ENCODE data around the gene VWA1. TPM values are rescaled to one million over a fixed set of nuclear protein-coding genes. Genes with fewer than 3 reads are reported as not detected.
A peak's percentile ranks its signal among the peaks of the same experiment; 100 is the strongest.
"Not testable (repeated sequence)": the region's sequence is repeated elsewhere in the genome, so short reads cannot be mapped to it uniquely, and the experiment has no call there.

Gene VWA1
- total RNA-seq, 1 donor from 2014 or later: 4.7 TPM

GRCh38 chr1:1421147-1421906, 14.2 kb upstream of the VWA1 start, which contains the start of gene ANKRD65:
ANKRD65 (minus strand) TSS chr1:1421276; CDS start chr1:1421005, 271 bp downstream.
- Mint-ChIP-seq H3K4me3 (ENCODE audit: low read depth) (no peak within 1 kb of the TSS), H3K9me3 (no peaks in the 10 kb centered on the region), H3K27ac (no peak within 1 kb of the TSS), H3K4me1 (ENCODE audit: low read depth) (peaks cover 8% of the 10 kb centered on the region), H3K27me3 (ENCODE audit: low read depth) (peaks cover 11% of the 10 kb centered on the region), H3K36me3 (ENCODE audit: low read depth) (no peaks in the 10 kb centered on the region)
- intact Hi-C loops (cut with micrococcal nuclease): no loop called here
- no peak for DNase-seq (ENCODE audit: low spot score)

DNA sequence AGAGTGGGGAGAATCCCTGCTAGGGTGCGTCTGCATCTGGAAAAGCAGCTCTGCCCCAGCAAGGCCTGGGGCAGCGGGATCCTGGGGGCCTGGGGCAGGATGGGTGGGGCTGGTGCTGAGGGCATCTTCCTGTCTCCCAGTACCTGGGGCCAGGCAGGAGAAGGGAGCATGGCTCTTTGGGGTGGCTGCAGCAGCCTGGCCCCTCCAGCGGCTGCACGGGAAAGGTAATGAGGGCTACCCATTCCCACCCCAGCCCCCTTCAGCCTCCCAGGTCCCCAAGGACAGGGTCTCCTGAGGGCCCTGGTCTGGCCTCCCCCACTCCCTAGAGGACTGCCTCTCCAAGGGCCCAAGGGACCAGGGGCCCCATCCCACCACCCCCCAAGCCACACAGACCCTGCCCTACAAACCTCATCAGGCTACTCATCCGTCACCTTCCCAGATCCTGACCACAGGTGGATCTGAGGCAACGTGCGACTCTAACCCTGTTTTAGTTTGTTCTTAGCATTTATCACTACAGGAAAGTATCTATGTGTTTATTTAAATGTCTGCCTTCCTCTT, 13.5 kb upstream of the VWA1 start:
- Mint-ChIP-seq H3K27me3 (ENCODE audit: low read depth) (peaks cover 11% of the 10 kb centered on the region), H3K27ac (no peak overlapping the region), H3K4me1 (ENCODE audit: low read depth) (peaks cover 8% of the 10 kb centered on the region), H3K4me3 (ENCODE audit: low read depth) (no peak overlapping the region), H3K9me3 (no peaks in the 10 kb centered on the region), H3K36me3 (ENCODE audit: low read depth) (no peaks in the 10 kb centered on the region)
- DNase-seq (ENCODE audit: low spot score): no peak
- intact Hi-C loops (cut with micrococcal nuclease): no loop called here

GRCh38 chr1:1422465-1423244, 12.8 kb upstream of the VWA1 start:
- Mint-ChIP-seq H3K36me3 (ENCODE audit: low read depth) (no peaks in the 10 kb centered on the region), H3K9me3 (no peaks in the 10 kb centered on the region), H3K4me1 (ENCODE audit: low read depth) (peaks cover 7% of the 10 kb centered on the region), H3K4me3 (ENCODE audit: low read depth) (no peak overlapping the region), H3K27ac (no peak overlapping the region), H3K27me3 (ENCODE audit: low read depth) (peaks cover 11% of the 10 kb centered on the region)
- intact Hi-C loops (cut with micrococcal nuclease): no loop called here
- no peak for DNase-seq (ENCODE audit: low spot score)

DNA sequence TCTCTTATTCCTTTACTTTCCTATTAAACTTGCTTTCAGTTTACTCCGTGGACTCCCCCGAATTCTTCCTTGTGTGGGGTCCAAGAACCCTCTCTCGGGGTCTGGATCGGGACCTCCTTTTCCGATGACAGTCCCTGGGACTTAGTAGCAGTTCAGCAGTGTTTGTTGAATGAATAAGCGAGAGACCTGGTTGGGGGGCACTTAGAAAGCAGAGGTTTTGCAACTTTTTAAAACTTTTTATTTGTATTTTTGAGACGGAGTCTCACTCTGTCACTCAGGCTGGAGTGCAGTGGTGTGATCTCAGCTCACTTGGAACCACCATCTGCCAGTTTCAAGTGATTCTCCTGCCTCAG, 12.3 kb upstream of the VWA1 start:
- peaks cover 11% of the 10 kb centered on the region for H3K27me3 Mint-ChIP-seq (ENCODE audit: low read depth)
- H3K9me3 Mint-ChIP-seq: no peaks in the 10 kb centered on the region
- DNase-seq (ENCODE audit: low spot score): no peak
- no peak overlapping the region for H3K4me3 Mint-ChIP-seq (ENCODE audit: low read depth)
- intact Hi-C loops (cut with micrococcal nuclease): no loop called here
- no peaks in the 10 kb centered on the region for H3K36me3 Mint-ChIP-seq (ENCODE audit: low read depth)
- H3K4me1 Mint-ChIP-seq (ENCODE audit: low read depth): peaks cover 4% of the 10 kb centered on the region
- H3K27ac Mint-ChIP-seq: no peak overlapping the region

- Mint-ChIP-seq H3K9me3 (no peaks in the 10 kb centered on the region), H3K4me1 (ENCODE audit: low read depth) (peaks cover 4% of the 10 kb centered on the region), H3K27ac (no peak overlapping the region), H3K4me3 (ENCODE audit: low read depth) (no peak overlapping the region), H3K27me3 (ENCODE audit: low read depth) (peaks cover 17% of the 10 kb centered on the region), H3K36me3 (ENCODE audit: low read depth) (no peaks in the 10 kb centered on the region)
- no peak for DNase-seq (ENCODE audit: low spot score)
- intact Hi-C loops (cut with micrococcal nuclease): no loop called here
Measured at GRCh38 chr1:1424707-1425106, 10.8 kb upstream of the VWA1 start.

DNA sequence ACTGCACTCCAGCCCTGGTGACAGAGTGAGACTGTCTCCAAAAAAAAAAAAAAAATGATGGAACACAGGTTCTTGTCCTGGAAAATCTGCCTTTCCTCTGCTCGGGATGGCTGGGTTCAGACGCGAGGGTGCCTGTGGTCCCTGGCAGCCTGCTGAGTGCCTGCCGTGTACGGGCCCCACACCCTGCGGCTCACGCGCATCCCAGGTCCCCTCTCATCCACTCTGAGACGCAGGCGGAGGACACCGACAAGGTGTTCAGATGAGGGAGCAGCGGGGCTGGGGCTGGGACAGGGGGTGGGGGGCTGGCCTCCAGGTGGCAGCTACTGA, 10.1 kb upstream of the VWA1 start:
- H3K36me3 Mint-ChIP-seq (ENCODE audit: low read depth): no peaks in the 10 kb centered on the region
- intact Hi-C loops (cut with micrococcal nuclease): no loop called here
- H3K27me3 Mint-ChIP-seq (ENCODE audit: low read depth): peaks cover 22% of the 10 kb centered on the region
- H3K9me3 Mint-ChIP-seq: no peaks in the 10 kb centered on the region
- DNase-seq (ENCODE audit: low spot score): no peak
- peaks cover 4% of the 10 kb centered on the region for H3K4me1 Mint-ChIP-seq (ENCODE audit: low read depth)
- H3K4me3 Mint-ChIP-seq (ENCODE audit: low read depth): no peak overlapping the region
- H3K27ac Mint-ChIP-seq: no peak overlapping the region

- DNase-seq (ENCODE audit: low spot score): no peak
- Mint-ChIP-seq H3K27me3 (ENCODE audit: low read depth) (peaks cover 22% of the 10 kb centered on the region), H3K27ac (no peak overlapping the region), H3K36me3 (ENCODE audit: low read depth) (no peaks in the 10 kb centered on the region), H3K9me3 (no peaks in the 10 kb centered on the region), H3K4me3 (ENCODE audit: low read depth) (no peak overlapping the region), H3K4me1 (ENCODE audit: low read depth) (peaks cover 4% of the 10 kb centered on the region)
- intact Hi-C loops (cut with micrococcal nuclease): no loop called here
Measured at GRCh38 chr1:1425753-1426495, 9.6 kb upstream of the VWA1 start.

DNA sequence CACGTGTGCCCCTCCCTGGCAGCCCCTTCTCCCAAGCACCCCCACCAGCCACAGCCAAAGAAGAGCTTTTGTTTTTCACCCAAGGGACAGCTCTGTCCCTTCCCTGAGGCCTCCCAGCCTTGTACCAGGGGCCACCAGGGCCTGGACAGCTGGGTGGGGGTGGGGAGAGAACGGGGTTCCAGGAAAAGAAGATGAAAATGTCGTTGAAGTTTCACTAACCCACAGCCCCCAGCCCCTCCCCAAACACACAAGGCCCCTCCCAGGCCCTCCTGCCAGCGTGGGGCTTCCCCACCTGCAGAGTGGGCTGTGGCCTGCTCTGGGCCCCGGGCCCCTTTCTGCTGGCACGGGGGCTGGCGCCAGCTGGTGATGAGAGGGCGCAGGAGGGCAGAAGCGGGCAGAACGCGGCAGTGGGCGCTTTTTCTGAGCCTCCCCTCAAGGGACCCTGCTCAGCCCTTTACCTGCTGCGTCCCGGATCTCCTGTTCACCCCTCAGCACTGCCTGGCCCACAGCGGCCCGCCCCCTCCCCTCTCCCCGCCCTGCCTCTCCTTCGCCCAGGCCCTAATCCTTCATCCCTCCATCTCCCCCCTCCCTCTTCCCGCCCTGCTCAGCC, 8.9 kb upstream of the VWA1 start:
- H3K27me3 Mint-ChIP-seq (ENCODE audit: low read depth): peaks cover 22% of the 10 kb centered on the region
- no peak overlapping the region for H3K4me3 Mint-ChIP-seq (ENCODE audit: low read depth)
- DNase-seq (ENCODE audit: low spot score): no peak
- peaks cover 4% of the 10 kb centered on the region for H3K4me1 Mint-ChIP-seq (ENCODE audit: low read depth)
- no peaks in the 10 kb centered on the region for H3K36me3 Mint-ChIP-seq (ENCODE audit: low read depth)
- H3K9me3 Mint-ChIP-seq: no peaks in the 10 kb centered on the region
- intact Hi-C loops (cut with micrococcal nuclease): no loop called here
- H3K27ac Mint-ChIP-seq: no peak overlapping the region

- Mint-ChIP-seq H3K27me3 (ENCODE audit: low read depth) (peaks cover 22% of the 10 kb centered on the region), H3K4me1 (ENCODE audit: low read depth) (peaks cover 4% of the 10 kb centered on the region), H3K4me3 (ENCODE audit: low read depth) (no peak overlapping the region), H3K27ac (no peak overlapping the region), H3K36me3 (ENCODE audit: low read depth) (no peaks in the 10 kb centered on the region), H3K9me3 (no peaks in the 10 kb centered on the region)
- no peak for DNase-seq (ENCODE audit: low spot score)
- intact Hi-C loops (cut with micrococcal nuclease): no loop called here
Measured at GRCh38 chr1:1427106-1427819, 8.2 kb upstream of the VWA1 start.

DNA sequence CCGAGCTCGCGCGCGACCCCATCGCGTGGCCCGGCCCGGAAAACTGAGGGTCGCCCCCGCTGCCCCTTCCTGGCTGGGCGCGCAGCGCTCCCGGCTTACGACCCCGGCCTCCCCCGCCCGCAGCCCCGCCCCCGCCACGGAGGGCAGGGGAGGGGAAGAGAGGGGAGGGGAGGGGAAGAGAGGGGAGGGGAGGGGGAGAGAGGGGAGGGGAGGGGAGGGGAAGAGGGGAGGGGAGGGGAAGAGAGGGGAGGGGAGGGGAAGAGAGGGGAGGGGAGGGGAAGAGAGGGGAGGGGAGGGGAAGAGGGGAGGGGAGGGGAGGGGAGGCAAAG, 7.7 kb upstream of the VWA1 start:
- intact Hi-C loops (cut with micrococcal nuclease): no loop called here
- H3K27ac Mint-ChIP-seq: no peak overlapping the region
- H3K4me3 Mint-ChIP-seq (ENCODE audit: low read depth): no peak overlapping the region
- no peak for DNase-seq (ENCODE audit: low spot score)
- H3K27me3 Mint-ChIP-seq (ENCODE audit: low read depth): peaks cover 22% of the 10 kb centered on the region
- H3K36me3 Mint-ChIP-seq (ENCODE audit: low read depth): no peaks in the 10 kb centered on the region
- H3K4me1 Mint-ChIP-seq (ENCODE audit: low read depth): peaks cover 2% of the 10 kb centered on the region
- no peaks in the 10 kb centered on the region for H3K9me3 Mint-ChIP-seq

GRCh38 chr1:1428174-1428573, 7.3 kb upstream of the VWA1 start:
- H3K4me3 Mint-ChIP-seq (ENCODE audit: low read depth): peak overlapping the region; percentile 27

GRCh38 chr1:1428967-1429366, 6.5 kb upstream of the VWA1 start:
- H3K4me3 Mint-ChIP-seq (ENCODE audit: low read depth); H3K4me1 Mint-ChIP-seq (ENCODE audit: low read depth); H3K27ac Mint-ChIP-seq; intact Hi-C loops (cut with micrococcal nuclease); DNase-seq (ENCODE audit: low spot score); H3K9me3 Mint-ChIP-seq; H3K36me3 Mint-ChIP-seq (ENCODE audit: low read depth): not testable (repeated sequence)
- H3K27me3 Mint-ChIP-seq (ENCODE audit: low read depth): peaks cover 22% of the 10 kb centered on the region

More at GRCh38 chr1:1428174-1428573, 7.3 kb upstream of the VWA1 start:
- H3K4me1 Mint-ChIP-seq (ENCODE audit: low read depth): no peaks in the 10 kb centered on the region
- peaks cover 22% of the 10 kb centered on the region for H3K27me3 Mint-ChIP-seq (ENCODE audit: low read depth)
- no peak overlapping the region for H3K27ac Mint-ChIP-seq
- no peak for DNase-seq (ENCODE audit: low spot score)
- no peaks in the 10 kb centered on the region for H3K36me3 Mint-ChIP-seq (ENCODE audit: low read depth)
- H3K9me3 Mint-ChIP-seq: no peaks in the 10 kb centered on the region
- intact Hi-C loops (cut with micrococcal nuclease): no loop called here
